Karpas-422 (cell line): ENCODE measurements around the gene SNX20. TPM values are rescaled to one million over a fixed set of nuclear protein-coding genes. Genes with fewer than 3 reads are reported as not detected.
A peak's percentile ranks its signal among the peaks of the same experiment; 100 is the strongest.

Source experiments
- DNase-seq: peaks from one replicate; pipeline ENCODE4 v3.0.0-alpha.2; 2015
- H2AFZ ChIP-seq: fragments of 200-600 bp; sonication (generic); 2 replicates; pipeline ENCODE4 v1.6.1; 2014; ENCODE audit warnings: antibody characterized with exemption, low read length, mixed read lengths
- H3K27ac ChIP-seq: fragments of 200-600 bp; sonication (generic); 2 replicates; pipeline ENCODE4 v1.5.1; 2014; ENCODE audit warnings: mild to moderate bottlenecking, low read length, moderate library complexity
- H3K27me3 ChIP-seq: fragments of 200-600 bp; sonication (generic); 2 replicates; pipeline ENCODE4 v1.6.1; 2014; ENCODE audit warnings: low read length, mixed read lengths
- H3K36me3 ChIP-seq: fragments of 200-600 bp; sonication (generic); 2 replicates; pipeline ENCODE4 v1.6.1; 2014; ENCODE audit warnings: low read length, mixed read lengths; ENCODE audit not compliant: insufficient read depth
- H3K4me1 ChIP-seq: fragments of 200-600 bp; sonication (generic); 2 replicates; pipeline ENCODE4 v1.6.1; 2014; ENCODE audit warnings: mild to moderate bottlenecking, low read length, mixed read lengths
- H3K4me2 ChIP-seq: fragments of 200-600 bp; sonication (generic); 2 replicates; pipeline ENCODE4 v1.6.1; 2014; ENCODE audit warnings: low read length, low read depth, mild to moderate bottlenecking; ENCODE audit not compliant: poor library complexity, severe bottlenecking
- H3K4me3 ChIP-seq: fragments of 200-600 bp; sonication (generic); 2 replicates; pipeline ENCODE4 v1.5.1; 2014; ENCODE audit warnings: mild to moderate bottlenecking, antibody characterized with exemption, low read length, mixed read lengths
- H3K79me2 ChIP-seq: fragments of 200-600 bp; sonication (generic); 2 replicates; pipeline ENCODE4 v1.6.1; 2014; ENCODE audit warnings: mild to moderate bottlenecking, low read length, mixed read lengths
- H3K9ac ChIP-seq: fragments of 200-600 bp; sonication (generic); 2 replicates; pipeline ENCODE4 v1.6.0; 2014; ENCODE audit warnings: low read length
- H3K9me2 ChIP-seq: fragments of 200-600 bp; sonication (generic), shearing (Covaris generic); replicated peaks from 2 replicates; pipeline ENCODE4 v1.6.0; 2014; ENCODE audit warnings: mild to moderate bottlenecking, low read length, moderate library complexity; ENCODE audit not compliant: insufficient read depth
- H3K9me3 ChIP-seq: fragments of 300-700, 200-600 bp; sonication (generic); 2 replicates; pipeline ENCODE4 v1.6.1; 2014; ENCODE audit warnings: low read length, mixed read lengths
- H4K20me1 ChIP-seq: fragments of 200-600 bp; sonication (generic); 2 replicates; pipeline ENCODE4 v1.6.1; 2014; ENCODE audit warnings: mild to moderate bottlenecking, antibody characterized with exemption, low read length, low read depth; ENCODE audit not compliant: insufficient read depth
- total RNA-seq: library from RNA; depleted of rRNA; stranded (reverse); fragments of >200 nt; shearing (Covaris generic); gene quantifications from 2 replicates; pipeline ENCODE4 v1.2.3, GENCODE V29; 2014; ENCODE audit warnings: low replicate concordance

The SNX20 gene
- total RNA-seq, 1 experiment from 2014 or later, result 10.2 TPM

DNA sequence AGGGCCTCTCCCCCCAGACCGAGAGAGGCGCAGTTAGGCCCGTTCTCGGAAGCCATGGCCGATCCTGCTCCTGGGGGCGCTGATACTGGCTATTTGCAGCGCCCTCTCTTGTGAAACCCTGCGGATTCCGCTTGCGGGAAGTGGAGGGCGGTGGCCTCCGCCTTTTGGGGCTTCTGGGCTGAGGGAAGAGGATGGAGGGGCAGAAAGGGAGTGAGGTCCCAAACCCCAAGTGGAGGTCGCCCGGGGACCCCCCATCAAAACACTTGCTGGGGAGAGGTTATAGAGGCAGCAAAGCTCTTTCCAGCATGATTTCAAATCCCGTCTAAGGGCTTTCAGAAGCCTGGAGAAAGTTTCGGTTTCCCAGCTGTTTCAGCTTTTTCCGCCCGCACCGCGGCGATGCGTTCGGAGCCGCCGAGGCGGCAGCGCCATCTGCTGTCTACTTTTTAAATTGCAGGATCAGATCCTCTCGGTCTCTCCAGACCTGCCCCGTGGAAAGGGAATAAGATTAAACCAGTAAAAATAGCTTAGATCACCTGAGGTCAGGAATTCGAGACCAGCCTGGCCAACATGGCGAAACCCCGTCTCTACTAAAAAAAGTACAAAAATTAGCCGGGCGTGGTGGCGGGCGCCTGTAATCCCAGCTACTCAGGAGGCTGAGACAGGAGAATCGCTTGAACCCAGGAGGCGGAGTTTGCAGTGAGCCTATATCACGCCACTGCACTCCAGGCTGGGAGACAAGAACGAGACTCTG lies 15.8 kb downstream of the SNX20 start:
- H4K20me1 ChIP-seq, result no peaks in the 10 kb centered on the region
- H3K27ac ChIP-seq, result no peak overlapping the region
- DNase-seq, result peak; percentile 89
- no peaks in the 10 kb centered on the region for H3K27me3 ChIP-seq
- no peaks in the 10 kb centered on the region for H3K36me3 ChIP-seq
- peak overlapping the region; percentile 44 for H3K4me2 ChIP-seq
- no peak overlapping the region for H3K9ac ChIP-seq
- H3K79me2 ChIP-seq, result no peaks in the 10 kb centered on the region
- H2AFZ ChIP-seq, result no peak overlapping the region
- H3K9me3 ChIP-seq, result no peaks in the 10 kb centered on the region
- H3K4me1 ChIP-seq, result no peaks in the 10 kb centered on the region
- no peak overlapping the region for H3K4me3 ChIP-seq
- H3K9me2 ChIP-seq, result no peaks in the 10 kb centered on the region

GRCh38 chr16:50664270-50664669 lies 16.8 kb downstream of the SNX20 start:
- no peaks in the 10 kb centered on the region for H3K27me3 ChIP-seq
- no peak overlapping the region for H2AFZ ChIP-seq
- no peak overlapping the region for H3K4me2 ChIP-seq
- no peaks in the 10 kb centered on the region for H3K79me2 ChIP-seq
- DNase-seq, result no peak
- no peaks in the 10 kb centered on the region for H3K9me3 ChIP-seq
- no peaks in the 10 kb centered on the region for H3K36me3 ChIP-seq
- no peak overlapping the region for H3K27ac ChIP-seq
- H3K4me1 ChIP-seq, result no peaks in the 10 kb centered on the region
- no peaks in the 10 kb centered on the region for H4K20me1 ChIP-seq
- H3K9ac ChIP-seq, result no peak overlapping the region
- no peak overlapping the region for H3K4me3 ChIP-seq
- no peaks in the 10 kb centered on the region for H3K9me2 ChIP-seq

- no peak overlapping the region for H2AFZ ChIP-seq
- H3K36me3 ChIP-seq, result no peaks in the 10 kb centered on the region
- H3K4me3 ChIP-seq, result no peak overlapping the region
- H3K79me2 ChIP-seq, result no peaks in the 10 kb centered on the region
- H3K9ac ChIP-seq, result no peak overlapping the region
- no peak overlapping the region for H3K27ac ChIP-seq
- no peaks in the 10 kb centered on the region for H3K9me3 ChIP-seq
- no peaks in the 10 kb centered on the region for H4K20me1 ChIP-seq
- no peak for DNase-seq
- H3K4me1 ChIP-seq, result no peaks in the 10 kb centered on the region
- H3K9me2 ChIP-seq, result no peaks in the 10 kb centered on the region
- H3K27me3 ChIP-seq, result no peaks in the 10 kb centered on the region
- H3K4me2 ChIP-seq, result no peak overlapping the region
Measured at GRCh38 chr16:50662306-50662940, 18.7 kb downstream of the SNX20 start.

DNA sequence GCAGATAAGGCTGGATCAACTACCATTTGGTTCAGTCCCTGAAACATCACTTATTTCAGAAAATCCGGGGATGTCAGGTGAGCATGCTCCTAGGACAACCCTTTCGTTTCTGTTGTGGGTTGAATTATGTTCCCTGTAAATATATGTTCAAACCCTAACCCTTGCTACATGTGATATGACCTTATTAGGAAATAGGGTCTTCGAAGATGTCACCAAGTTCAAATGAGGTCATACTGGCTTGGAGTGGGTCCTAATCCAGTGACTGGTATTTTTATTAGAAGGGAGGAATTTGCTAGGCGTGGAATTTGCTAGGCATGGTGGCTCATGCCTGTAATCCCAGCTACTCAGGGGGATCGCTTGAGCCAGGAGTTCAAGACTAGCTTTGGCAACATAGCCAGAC lies 21.3 kb downstream of the SNX20 start:
- Histone ChIP-seq H3K9ac (no peak overlapping the region), H4K20me1 (no peaks in the 10 kb centered on the region), H3K9me3 (no peaks in the 10 kb centered on the region), H3K4me3 (no peak overlapping the region), H3K4me1 (no peaks in the 10 kb centered on the region), H3K27ac (no peak overlapping the region), H2AFZ (no peak overlapping the region), H3K36me3 (no peaks in the 10 kb centered on the region), H3K4me2 (no peak overlapping the region), H3K27me3 (no peaks in the 10 kb centered on the region), H3K9me2 (no peaks in the 10 kb centered on the region), H3K79me2 (no peaks in the 10 kb centered on the region)
- no peak for DNase-seq

GRCh38 chr16:50657241-50657640 lies 23.9 kb downstream of the SNX20 start:
- H3K4me1 ChIP-seq, result no peaks in the 10 kb centered on the region
- no peaks in the 10 kb centered on the region for H3K79me2 ChIP-seq
- H2AFZ ChIP-seq, result no peak overlapping the region
- no peak overlapping the region for H3K4me2 ChIP-seq
- no peak for DNase-seq
- no peak overlapping the region for H3K4me3 ChIP-seq
- no peaks in the 10 kb centered on the region for H3K36me3 ChIP-seq
- no peaks in the 10 kb centered on the region for H4K20me1 ChIP-seq
- no peaks in the 10 kb centered on the region for H3K9me2 ChIP-seq
- no peaks in the 10 kb centered on the region for H3K27me3 ChIP-seq
- no peaks in the 10 kb centered on the region for H3K9me3 ChIP-seq
- no peak overlapping the region for H3K27ac ChIP-seq
- H3K9ac ChIP-seq, result no peak overlapping the region

DNA sequence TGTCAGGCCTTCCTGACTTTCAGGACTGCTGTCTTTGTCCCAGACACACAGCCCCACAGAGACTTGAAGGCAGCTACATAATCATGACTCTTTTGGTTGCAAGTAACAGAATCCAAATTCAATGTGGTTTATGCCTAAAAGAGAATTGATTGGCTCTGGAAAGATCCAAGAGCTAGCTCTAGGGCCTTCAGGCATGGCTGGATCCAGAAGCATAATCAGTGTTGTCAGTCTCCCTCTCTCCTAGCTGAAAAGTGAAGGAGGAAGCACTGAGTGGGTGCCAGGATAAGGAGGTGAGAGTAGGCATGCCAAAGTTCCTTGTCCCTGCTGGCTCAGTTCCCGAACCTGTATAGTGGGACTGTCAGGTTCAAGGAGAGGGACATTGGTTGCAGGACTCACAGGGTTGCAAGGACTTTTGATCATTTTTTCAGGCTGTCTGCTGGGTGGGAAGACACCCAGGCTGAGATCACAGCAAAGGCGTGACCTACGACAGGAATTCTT lies 25.5 kb downstream of the SNX20 start:
- Histone ChIP-seq H3K27me3 (no peaks in the 10 kb centered on the region), H3K4me1 (no peaks in the 10 kb centered on the region), H3K9me3 (no peaks in the 10 kb centered on the region), H3K4me3 (no peak overlapping the region), H3K9ac (no peak overlapping the region), H3K9me2 (no peaks in the 10 kb centered on the region), H3K4me2 (no peak overlapping the region), H3K79me2 (no peaks in the 10 kb centered on the region), H3K27ac (no peak overlapping the region), H2AFZ (no peak overlapping the region), H3K36me3 (no peaks in the 10 kb centered on the region), H4K20me1 (no peaks in the 10 kb centered on the region)
- no peak for DNase-seq

GRCh38 chr16:50653633-50654519 lies 27.2 kb downstream of the SNX20 start:
- Histone ChIP-seq H3K27me3 (no peaks in the 10 kb centered on the region), H4K20me1 (no peaks in the 10 kb centered on the region), H3K4me1 (no peaks in the 10 kb centered on the region), H3K4me3 (no peak overlapping the region), H3K4me2 (no peak overlapping the region), H3K27ac (no peak overlapping the region), H3K36me3 (no peaks in the 10 kb centered on the region), H3K9me2 (no peaks in the 10 kb centered on the region), H3K9me3 (no peaks in the 10 kb centered on the region), H3K9ac (no peak overlapping the region), H2AFZ (no peak overlapping the region), H3K79me2 (no peaks in the 10 kb centered on the region)
- DNase-seq, result no peak

- H3K9me2 ChIP-seq, result no peaks in the 10 kb centered on the region
- no peaks in the 10 kb centered on the region for H3K27me3 ChIP-seq
- no peak overlapping the region for H3K9ac ChIP-seq
- no peak overlapping the region for H3K27ac ChIP-seq
- DNase-seq, result no peak
- H3K9me3 ChIP-seq, result no peaks in the 10 kb centered on the region
- no peak overlapping the region for H3K4me3 ChIP-seq
- no peaks in the 10 kb centered on the region for H4K20me1 ChIP-seq
- no peak overlapping the region for H3K4me2 ChIP-seq
- H3K36me3 ChIP-seq, result no peaks in the 10 kb centered on the region
- no peaks in the 10 kb centered on the region for H3K79me2 ChIP-seq
- H3K4me1 ChIP-seq, result no peaks in the 10 kb centered on the region
- H2AFZ ChIP-seq, result no peak overlapping the region
Measured at GRCh38 chr16:50652836-50653425, 28.2 kb downstream of the SNX20 start.
